A549 (cell line): ENCODE measurements around the gene CCL7. TPM values are rescaled to one million over a fixed set of nuclear protein-coding genes. Genes with fewer than 3 reads are reported as not detected.

Experiments
- ATAC-seq, 2 experiments: fragments of 200-7000 bp in 1 of 2; fragments of >200 bp in 1 of 2; cut with Nextera tagmentation in 1 of 2; cut with Tn5 transposase in 1 of 2; 3 replicates each; pipeline versions ENCODE4 v1.8.0 to v1.9.1; 2018 to 2020; ENCODE audit warnings: mild to moderate bottlenecking in 1 of 2, moderate library complexity in 1 of 2
- CTCF ChIA-PET: fragments of 300-600 bp; sonication (Branson Sonifier 250); formaldehyde crosslinking; extraction: SDS; loops from one replicate; lab custom pipeline; 2021; ENCODE audit warnings: antibody characterized with exemption, inconsistent platforms; lab: Yijun Ruan, JAX
- POLR2A ChIA-PET: fragments of 350-600 bp; formaldehyde crosslinking; extraction: SDS; loops from one replicate; lab custom pipeline; 2021; ENCODE audit warnings: antibody characterized with exemption, inconsistent platforms; lab: Yijun Ruan, JAX
- DNase-seq, 2 experiments: peaks; one replicate each; pipeline versions ENCODE4 v3.0.0 to v3.0.0-alpha.2; 2011 to 2016; ENCODE audit warnings: low read depth in 1 of 2, low spot score in 1 of 2
- FAIRE-seq: peaks from 2 replicates; lab custom pipeline; 2011; peaks lifted over from hg19 to GRCh38; lab: Jason Lieb, UNC
- H3K27ac ChIP-seq, 2 experiments: fragments of >200 bp; sonication (Bioruptor Twin); formaldehyde crosslinking; 3 replicates each; pipeline ENCODE4 v1.5.1; 2016 to 2017
- H3K4me1 ChIP-seq: fragments of >200 bp; sonication (Bioruptor Twin); formaldehyde crosslinking; 3 replicates; pipeline ENCODE4 v1.6.1; 2016
- H3K4me2 ChIP-seq: fragments of >200 bp; sonication (Bioruptor Twin); formaldehyde crosslinking; 3 replicates; pipeline ENCODE4 v1.6.1; 2016
- H3K4me3 ChIP-seq: fragments of >200 bp; sonication (Bioruptor Twin); formaldehyde crosslinking; 3 replicates; pipeline ENCODE4 v1.5.1; 2016
- H3K9me3 ChIP-seq: fragments of >200 bp; sonication (Bioruptor Twin); formaldehyde crosslinking; 3 replicates; pipeline ENCODE4 v1.6.1; 2016
- CEBPB ChIP-seq, 2 experiments: fragments of >200 bp in 1 of 2; sonication (Bioruptor Twin) in 1 of 2; formaldehyde crosslinking in 1 of 2; IDR thresholded peaks; 2 replicates each; pipeline ENCODE4 v1.6.1; 2012 to 2016
- CHD4 ChIP-seq: fragments of 200-600 bp; sonication (generic); IDR thresholded peaks from 2 replicates; pipeline ENCODE4 v1.6.1; 2016; ENCODE audit warnings: antibody characterized with exemption, mild to moderate bottlenecking, borderline replicate concordance
- EHF ChIP-seq: fragments of 250-450 bp; sonication (Bioruptor Pico); IDR thresholded peaks from 2 replicates; pipeline ENCODE4 v1.5.0; 2020; ENCODE audit warnings: mild to moderate bottlenecking
- ELK1 ChIP-seq: fragments of 150-350 bp; IDR thresholded peaks from 2 replicates; pipeline ENCODE4 v1.6.1; 2014; ENCODE audit warnings: low read depth, mild to moderate bottlenecking, low read length
- EP300 ChIP-seq, 2 experiments: fragments of >200 bp; sonication (Bioruptor Twin); formaldehyde crosslinking; IDR thresholded peaks; 2 replicates in 1 of 2; 3 replicates in 1 of 2; pipeline ENCODE4 v1.6.1; 2016 to 2017
- FOSB ChIP-seq: fragments of 250-450 bp; sonication (Bioruptor Pico); IDR thresholded peaks from 2 replicates; pipeline ENCODE4 v1.5.0; 2020; ENCODE audit warnings: mild to moderate bottlenecking, moderate library complexity
- FOSL2 ChIP-seq, 2 experiments: fragments of 450-650 bp in 1 of 2; fragments of >200 bp in 1 of 2; sonication (Bioruptor Twin) in 1 of 2; formaldehyde crosslinking; IDR thresholded peaks; 2 replicates each; pipeline versions ENCODE4 v1.5.0 to v1.6.1; 2016 to 2020; ENCODE audit warnings: mild to moderate bottlenecking in 1 of 2, moderate library complexity in 1 of 2
- GATA3 ChIP-seq: IDR thresholded peaks from 2 replicates; pipeline ENCODE4 v1.6.1; 2012; ENCODE audit warnings: borderline replicate concordance
- HMGXB4 ChIP-seq: fragments of 250-450 bp; sonication (Bioruptor Pico); IDR thresholded peaks from 2 replicates; pipeline ENCODE4 v1.5.0; 2021; ENCODE audit warnings: mild to moderate bottlenecking, moderate library complexity, borderline replicate concordance
- HOXA7 ChIP-seq: fragments of 250-450 bp; sonication (Bioruptor Pico); IDR thresholded peaks from 2 replicates; pipeline ENCODE4 v1.5.0; 2020; ENCODE audit warnings: mild to moderate bottlenecking, moderate library complexity
- HOXB13 ChIP-seq: fragments of 250-450 bp; sonication (Bioruptor Pico); IDR thresholded peaks from 2 replicates; pipeline ENCODE4 v1.5.0; 2020; ENCODE audit warnings: low read depth, mild to moderate bottlenecking, moderate library complexity
- NFE2L2 ChIP-seq: fragments of 150-350 bp; conservative IDR thresholded peaks from 2 replicates; pipeline ENCODE4 v1.6.1; 2014; ENCODE audit warnings: low read length
- NR3C1 ChIP-seq: fragments of >200 bp; sonication (Bioruptor Twin); formaldehyde crosslinking; IDR thresholded peaks from 3 replicates; pipeline ENCODE4 v1.6.1; 2017
- REST ChIP-seq: fragments of 200-600 bp; sonication (generic); IDR thresholded peaks from 2 replicates; pipeline ENCODE4 v1.6.1; 2016; ENCODE audit warnings: antibody characterized with exemption, mild to moderate bottlenecking, moderate library complexity
- RFX5 ChIP-seq: fragments of 450-650 bp; IDR thresholded peaks from 2 replicates; pipeline ENCODE4 v1.7.1; 2014; ENCODE audit warnings: antibody characterized with exemption, mild to moderate bottlenecking, moderate library complexity
- RNF2 ChIP-seq: fragments of 200-600 bp; sonication (generic); IDR thresholded peaks from 2 replicates; pipeline ENCODE4 v1.6.1; 2016; ENCODE audit warnings: low read depth, mild to moderate bottlenecking, antibody characterized with exemption, moderate library complexity, borderline replicate concordance
- TFCP2L1 ChIP-seq: fragments of 250-450 bp; sonication (Bioruptor Pico); IDR thresholded peaks from 2 replicates; pipeline ENCODE4 v1.5.0; 2021; ENCODE audit warnings: mild to moderate bottlenecking
- USF2 ChIP-seq: fragments of 450-650 bp; IDR thresholded peaks from 2 replicates; pipeline ENCODE4 v1.6.1; 2014; ENCODE audit warnings: antibody characterized with exemption
- ZC3H11A ChIP-seq: fragments of 450-650 bp; IDR thresholded peaks from 2 replicates; pipeline ENCODE4 v1.6.1; 2014; ENCODE audit warnings: antibody characterized with exemption, mild to moderate bottlenecking
- ZSCAN20 ChIP-seq: fragments of 250-450 bp; sonication (Bioruptor Pico); IDR thresholded peaks from 2 replicates; pipeline ENCODE4 v1.8.0; 2022; ENCODE audit warnings: mild to moderate bottlenecking, moderate library complexity
- WGBS: methylation state at CpG from one replicate; pipeline ENCODE4 v1.1.6; 2017; ENCODE audit errors: missing lambda C conversion rate; 5-methylcytosine and 5-hydroxymethylcytosine counted together
- polyA plus RNA-seq, 4 experiments: library from polyadenylated mRNA; depleted of rRNA in 3 of 4; stranded (reverse); fragments of >200 nt; fragmentation: RNase III in 1 of 4; extraction: RNeasy Plus Mini Kit Qiagen cat#74134 plus additional on column Dnase treatment in 1 of 4; gene quantifications; 2 replicates in 3 of 4; 3 replicates in 1 of 4; pipeline ENCODE4 v1.2.3, GENCODE V29; 2011 to 2017
- TF ChIP-seq, protein P1 (sequence below): IDR thresholded peaks from 2 replicates; pipeline ENCODE4 v1.6.1; 2012

The CCL7 gene
- polyA plus RNA-seq, 2 of the 4 experiments (the other 2 are of a cell fraction) = 0.17 TPM; not detected in 1

DNA sequence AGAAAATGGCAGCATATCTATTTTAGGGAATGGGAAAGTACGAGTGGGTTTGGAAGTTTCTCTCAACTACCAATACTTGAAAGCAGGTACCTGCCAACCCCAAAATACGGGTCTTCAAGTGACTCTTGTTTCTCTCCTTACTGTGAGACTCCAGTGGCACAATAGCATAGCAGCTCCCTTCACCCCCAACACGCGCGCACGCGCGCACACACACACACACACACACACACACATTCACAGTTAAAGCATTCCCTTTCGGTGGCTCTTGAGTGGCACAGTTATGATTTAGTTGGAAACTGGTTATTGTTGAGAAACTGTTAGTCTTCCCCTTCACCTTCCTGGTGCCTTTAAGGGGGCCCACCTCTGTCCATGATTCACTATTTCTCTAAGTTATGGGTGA lies 45.0 kb upstream of the CCL7 start (continued):
- TF ChIP-seq ELK1 (no peak), USF2 (no peak), NR3C1 (no peak)
- TF ChIP-seq, protein P1, sequence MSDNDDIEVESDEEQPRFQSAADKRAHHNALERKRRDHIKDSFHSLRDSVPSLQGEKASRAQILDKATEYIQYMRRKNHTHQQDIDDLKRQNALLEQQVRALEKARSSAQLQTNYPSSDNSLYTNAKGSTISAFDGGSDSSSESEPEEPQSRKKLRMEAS = no peak

- WGBS = 36% methylated on average over 3 of the region's 3 CpGs
- no peak overlapping the region for H3K4me2 ChIP-seq
- FAIRE-seq (no peak), DNase-seq (no peak), ATAC-seq (no peak)
- H3K4me1 ChIP-seq = no peaks in the 10 kb centered on the region
- POLR2A ChIA-PET = no interaction called here
- H3K27ac ChIP-seq = no peak overlapping the region
- H3K4me3 ChIP-seq = no peak overlapping the region
- TF ChIP-seq EHF (CRISPR knock-in tag) (no peak), HOXB13 (no peak), REST (no peak), RFX5 (no peak), ZSCAN20 (no peak), NFE2L2 (no peak), FOSB (CRISPR knock-in tag) (no peak), ZC3H11A (no peak), GATA3 (no peak), HMGXB4 (no peak), FOSL2 (IDR thresholded peaks at IDR 0.05) (no peak), FOSL2 (CRISPR knock-in tag; IDR thresholded peaks at IDR 0.05) (no peak), RNF2 (no peak), HOXA7 (CRISPR knock-in tag) (no peak), CHD4 (no peak), CEBPB (IDR thresholded peaks at IDR 0.05) (no peak), TFCP2L1 (CRISPR knock-in tag) (no peak), EP300 (IDR thresholded peaks at IDR 0.05) (no peak)
- TF ChIP-seq, protein P1 = no peak
- H3K9me3 ChIP-seq = peaks cover 22% of the 10 kb centered on the region
- CTCF ChIA-PET = interaction anchor here (0.6 to 6.4 kb wide), 3 partner anchors 10 to 135 kb away, joined by 3 to 25 read pairs (median 3); partner anchors contain the start of gene CCL1
Measured at GRCh38 chr17:34226011-34226743, 43.8 kb upstream of the CCL7 start.
